ENCODE measurements around the gene IDH1. TPM values are rescaled to one million over a fixed set of nuclear protein-coding genes. Genes with fewer than 3 reads are reported as not detected.

Gene IDH1
- 100 to 1,000 TPM; 111 to 170 (median 125) TPM for total RNA-seq

DNA sequence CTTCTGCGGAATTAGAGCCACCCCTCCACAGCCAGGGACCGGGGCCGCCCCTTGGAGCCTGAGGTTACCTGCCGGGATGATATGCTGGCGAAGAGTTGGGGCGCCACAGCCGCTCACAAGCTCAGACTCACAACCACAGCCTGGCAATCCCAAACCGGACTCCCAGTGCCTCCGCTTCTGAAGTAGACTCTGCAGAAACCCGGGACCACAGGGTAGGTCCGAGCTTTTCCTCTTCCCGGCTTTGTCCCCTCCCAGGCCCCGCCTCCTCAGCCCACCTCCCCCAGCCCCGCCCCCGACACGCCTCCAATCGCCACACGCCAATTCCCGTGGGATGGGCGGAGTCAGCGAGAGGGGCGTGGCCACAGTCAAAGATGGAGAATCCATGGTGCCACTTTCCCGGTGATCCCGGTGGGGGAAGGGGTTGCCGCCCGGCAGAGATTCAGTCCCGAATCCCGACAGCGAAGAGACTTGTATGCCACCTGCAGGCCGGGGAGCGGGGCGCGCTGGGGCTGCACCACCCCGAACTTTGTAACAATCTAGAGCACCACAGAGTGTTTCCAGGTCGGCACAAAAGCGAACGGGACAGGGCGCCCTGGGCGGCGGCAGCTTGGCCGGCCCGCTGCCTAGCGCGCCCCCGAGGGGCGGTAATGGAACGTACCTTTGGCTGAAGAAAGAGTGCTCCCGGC lies at the start of gene IDH1:
Gene IDH1, minus strand, starts transcription at position 201 of the 686 bp plus-strand sequence. CDS start 3,520 bp downstream, outside the sequence.
- ATAC-seq (ENCODE audit: low FRiP score) = peak; percentile 97
- TF ChIP-seq, protein P1, sequence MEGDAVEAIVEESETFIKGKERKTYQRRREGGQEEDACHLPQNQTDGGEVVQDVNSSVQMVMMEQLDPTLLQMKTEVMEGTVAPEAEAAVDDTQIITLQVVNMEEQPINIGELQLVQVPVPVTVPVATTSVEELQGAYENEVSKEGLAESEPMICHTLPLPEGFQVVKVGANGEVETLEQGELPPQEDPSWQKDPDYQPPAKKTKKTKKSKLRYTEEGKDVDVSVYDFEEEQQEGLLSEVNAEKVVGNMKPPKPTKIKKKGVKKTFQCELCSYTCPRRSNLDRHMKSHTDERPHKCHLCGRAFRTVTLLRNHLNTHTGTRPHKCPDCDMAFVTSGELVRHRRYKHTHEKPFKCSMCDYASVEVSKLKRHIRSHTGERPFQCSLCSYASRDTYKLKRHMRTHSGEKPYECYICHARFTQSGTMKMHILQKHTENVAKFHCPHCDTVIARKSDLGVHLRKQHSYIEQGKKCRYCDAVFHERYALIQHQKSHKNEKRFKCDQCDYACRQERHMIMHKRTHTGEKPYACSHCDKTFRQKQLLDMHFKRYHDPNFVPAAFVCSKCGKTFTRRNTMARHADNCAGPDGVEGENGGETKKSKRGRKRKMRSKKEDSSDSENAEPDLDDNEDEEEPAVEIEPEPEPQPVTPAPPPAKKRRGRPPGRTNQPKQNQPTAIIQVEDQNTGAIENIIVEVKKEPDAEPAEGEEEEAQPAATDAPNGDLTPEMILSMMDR (IDR thresholded peaks at IDR 0.05) = peak in 1 of 3 donors; percentile 32
- peak; percentile 100 for DNase-seq (ENCODE audit: low spot score)

DNA sequence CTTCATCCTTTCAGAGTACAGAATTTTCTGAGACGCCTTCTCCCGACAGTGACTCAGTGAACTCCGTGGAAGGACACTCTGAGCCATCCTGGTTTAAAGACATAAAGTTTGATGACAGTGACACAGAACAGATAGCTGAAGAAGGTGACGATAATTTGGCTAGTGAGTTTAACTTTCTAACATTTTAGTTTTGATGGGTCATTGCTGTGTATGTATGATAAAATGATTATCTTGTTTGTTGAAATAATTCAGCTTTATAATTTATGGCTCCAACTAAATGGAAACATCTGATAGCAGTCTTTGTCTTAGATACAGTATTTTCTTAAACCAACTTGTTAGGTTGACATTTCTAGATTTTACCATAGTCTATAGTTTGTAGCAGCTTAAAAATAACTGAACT lies 49.3 kb upstream of the IDH1 start:
- TF ChIP-seq, protein P1 (IDR thresholded peaks at IDR 0.05) = no peak
- DNase-seq (ENCODE audit: low spot score) (no peak), ATAC-seq (ENCODE audit: low FRiP score) (no peak)

DNA sequence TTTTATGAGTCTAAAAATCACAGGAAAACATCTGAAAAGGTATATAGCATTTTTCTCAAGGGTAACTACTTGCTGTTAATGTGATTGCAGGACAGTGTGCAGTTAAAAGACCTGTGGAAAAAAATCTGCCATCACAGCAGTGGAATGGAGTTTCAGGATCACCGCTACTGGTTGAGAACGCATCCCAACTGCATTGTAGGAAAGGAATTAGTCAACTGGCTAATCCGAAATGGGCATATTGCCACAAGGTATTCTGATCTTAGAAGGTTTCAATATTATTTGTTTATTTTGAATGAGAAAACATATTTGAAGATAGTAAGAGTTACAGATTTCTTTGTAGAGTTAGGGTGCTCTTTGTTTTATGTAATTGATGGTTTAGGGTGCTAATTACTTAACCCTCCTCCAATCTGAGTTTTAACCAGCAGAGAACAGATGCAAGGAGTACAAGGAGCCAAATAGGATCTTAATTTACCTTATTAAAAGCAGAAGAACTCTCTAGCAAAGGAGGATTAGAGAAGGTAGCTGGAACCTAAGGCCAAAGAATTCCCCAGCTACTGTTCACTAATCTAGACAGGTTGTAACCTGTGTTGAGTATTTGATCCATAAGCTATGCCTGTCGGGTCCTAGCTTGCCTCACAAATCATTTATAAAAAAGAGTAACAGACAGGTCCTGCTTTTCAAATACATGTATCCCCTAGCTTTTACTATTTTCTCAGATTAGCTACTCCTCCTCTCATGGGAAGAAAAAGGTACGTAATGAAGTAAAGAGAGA lies 46.2 kb upstream of the IDH1 start:
- DNase-seq (ENCODE audit: low spot score) = no peak
- TF ChIP-seq, protein P1 (IDR thresholded peaks at IDR 0.05) = no peak
- no peak for ATAC-seq (ENCODE audit: low FRiP score)

DNA sequence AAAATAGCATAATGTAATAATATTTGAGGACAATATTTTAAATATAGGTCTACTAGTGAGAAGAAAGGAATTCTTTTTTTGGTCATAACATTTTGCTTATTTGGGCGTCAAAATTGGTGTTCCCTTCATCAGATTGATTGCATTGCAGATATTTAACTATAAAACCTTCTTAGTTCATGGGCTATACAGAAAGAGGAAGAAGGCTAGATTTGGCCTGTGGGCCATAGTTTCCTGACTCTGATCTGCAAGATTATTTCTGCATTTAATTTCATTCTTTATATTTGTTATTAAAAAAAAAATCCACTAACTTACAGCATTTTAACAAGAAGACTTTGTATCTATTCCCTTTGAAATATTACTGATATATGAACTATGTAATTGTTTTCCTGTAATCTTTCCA lies 43.1 kb upstream of the IDH1 start:
- no peak for ATAC-seq (ENCODE audit: low FRiP score)

DNA sequence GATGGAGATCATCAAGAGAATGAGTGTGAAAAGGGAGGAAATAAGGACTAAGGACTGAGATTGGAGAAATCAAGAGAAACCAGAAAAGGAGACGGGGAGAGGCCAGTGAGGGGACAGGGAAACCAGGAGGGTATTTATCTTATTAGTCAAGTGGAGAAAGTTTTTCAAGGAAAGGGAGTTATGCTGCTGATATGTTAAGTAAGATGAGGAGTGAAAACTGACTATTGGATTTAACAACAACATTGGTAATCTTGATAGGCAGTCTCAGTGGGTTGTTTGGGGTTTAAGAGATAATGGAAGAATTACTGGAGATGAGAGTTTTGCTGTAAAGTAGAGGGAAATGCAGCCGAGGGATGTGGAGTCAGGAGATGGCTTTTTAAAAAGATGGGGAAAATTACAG lies 41.7 kb upstream of the IDH1 start:
- ATAC-seq (ENCODE audit: low FRiP score) = no peak
- TF ChIP-seq, protein P1 (IDR thresholded peaks at IDR 0.05) = no peak
- no peak for DNase-seq (ENCODE audit: low spot score)

More for the DNA sequence above, 43.1 kb upstream of the IDH1 start:
- TF ChIP-seq, protein P1 (IDR thresholded peaks at IDR 0.05) = no peak
- DNase-seq (ENCODE audit: low spot score) = no peak

DNA sequence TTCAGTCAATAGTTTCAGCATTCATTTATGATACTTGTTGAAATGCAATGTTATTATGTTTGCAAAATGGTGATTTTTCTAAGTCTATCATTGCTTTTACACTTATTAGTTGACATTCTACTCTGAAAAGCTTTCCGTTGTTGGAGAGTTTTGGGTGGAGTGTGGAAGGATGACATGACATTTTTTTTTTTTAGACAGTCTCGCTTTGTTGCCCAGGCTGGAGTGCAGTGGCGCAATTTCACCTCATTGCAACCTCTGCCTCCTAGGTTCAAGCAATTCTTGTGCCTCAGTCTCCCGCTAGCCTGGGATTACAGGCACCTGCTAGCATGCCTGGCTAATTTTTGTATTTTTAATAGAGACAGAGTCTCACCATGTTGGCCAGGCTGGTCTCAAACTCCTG lies 41.0 kb upstream of the IDH1 start:
- TF ChIP-seq, protein P1 (IDR thresholded peaks at IDR 0.05) = no peak
- ATAC-seq (ENCODE audit: low FRiP score) = no peak
- no peak for DNase-seq (ENCODE audit: low spot score)

All from omental fat pad (tissue), 4 donors.